ENCODE data around the gene DENND4B. TPM values are rescaled to one million over a fixed set of nuclear protein-coding genes. Genes with fewer than 3 reads are reported as not detected.

DENND4B gene
- total and polyA plus RNA-seq, 2 of the 4 experiments (the other 2 are of a cell fraction) = 1.8 to 25.2 TPM

DNA sequence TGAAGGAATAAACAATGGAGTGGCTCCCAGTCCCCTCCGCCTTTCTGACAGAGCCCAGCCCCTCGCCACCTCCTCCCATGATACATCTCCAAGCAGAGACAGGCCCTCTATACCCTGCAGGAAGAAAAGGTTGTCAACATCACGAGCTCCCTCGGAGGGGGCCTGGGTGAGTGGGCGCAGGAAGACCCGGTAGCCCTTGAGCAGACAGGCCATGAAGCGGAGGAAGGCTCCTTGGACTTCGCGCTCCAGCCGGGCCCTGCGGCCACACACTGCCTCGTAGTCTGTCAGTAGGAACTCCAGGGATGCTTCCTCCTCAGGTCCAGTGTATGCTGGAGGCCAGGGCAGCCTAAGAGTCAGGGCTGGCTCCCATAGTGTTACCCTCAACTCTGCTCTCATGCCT lies 7.0 kb downstream of the DENND4B start:
- Histone ChIP-seq H2BK20ac (ENCODE audit: low read depth, low read length) (no peak overlapping the region), H3K9ac (ENCODE audit: low read depth, low read length) (no peak overlapping the region), H3K4ac (ENCODE audit: low read depth, low read length) (no peak overlapping the region), H3K18ac (ENCODE audit: low read depth, low read length) (no peak overlapping the region), H4K20me1 (ENCODE audit: insufficient read depth, low read length) (no peaks in the 10 kb centered on the region), H2BK5ac (ENCODE audit: low read depth, low read length, poor library complexity, severe bottlenecking) (no peak overlapping the region), H4K5ac (ENCODE audit: low read depth, low read length) (no peak overlapping the region), H3K79me1 (ENCODE audit: low read depth in 1 of 2, low read length in 2 of 2) (peaks cover 3 to 33% of the 10 kb centered on the region in 2 experiments), H3K14ac (replicated peaks; ENCODE audit: low read depth, low read length) (no peak overlapping the region), H3K23ac (ENCODE audit: low read depth, low read length) (no peak overlapping the region), H4K8ac (ENCODE audit: low read depth in 2 of 2, low read length in 2 of 2) (no peak overlapping the region), H4K91ac (ENCODE audit: insufficient read depth, low read depth, low read length) (no peak overlapping the region), H3K4me3 (ENCODE audit: insufficient read depth, low read depth, low read length) (no peak overlapping the region), H2AK9ac (replicated peaks; ENCODE audit: low read depth, low read length, poor library complexity) (no peak overlapping the region), H3K36me3 (ENCODE audit: control insufficient read depth, insufficient read depth, low read length) (peaks cover 68% of the 10 kb centered on the region), H3K27ac (ENCODE audit: insufficient read depth, low read length) (no peak overlapping the region), H3K56ac (ENCODE audit: extremely low read depth, insufficient read depth, low read length) (no peak overlapping the region), H3K9me3 (ENCODE audit: control insufficient read depth, insufficient read depth, low read length) (no peaks in the 10 kb centered on the region), H3K4me1 (ENCODE audit: control insufficient read depth, insufficient read depth, low read length) (no peaks in the 10 kb centered on the region), H3K9me1 (ENCODE audit: insufficient read depth, low read length) (peaks cover 11% of the 10 kb centered on the region; the same call in 1 of the 2 replicates), H2AK5ac (ENCODE audit: low read depth, low read length) (no peak overlapping the region), H2BK120ac (ENCODE audit: low read depth, low read length) (no peak overlapping the region), H2AFZ (replicated peaks; ENCODE audit: low read length, poor library complexity) (no peak overlapping the region), H3K4me2 (ENCODE audit: low read depth, low read length) (no peak overlapping the region), H2BK15ac (ENCODE audit: low read depth, low read length) (no peak overlapping the region), H3K27me3 (ENCODE audit: control insufficient read depth, insufficient read depth, low read length) (no peaks in the 10 kb centered on the region)
- CTCF ChIA-PET = no interaction called here
- dilution Hi-C loops (cut with HindIII; ENCODE audit: low sequenced_read_pairs, unreplicated experiment) (no loop called here), in situ Hi-C loops (cut with MboI; ENCODE audit: low sequenced_read_pairs) (no loop called here), intact Hi-C loops (cut with micrococcal nuclease) (no loop called here)
- 100% methylated on average over 6 of the region's 12 CpGs; no CpG with 5 or more reads in 1 of the 2 experiments for WGBS, 2 experiments (ENCODE audit: extremely low coverage in 2 of 2, insufficient read length in 1 of 2)
- POLR2A ChIA-PET (ENCODE audit: unreplicated experiment) = no interaction called here
- ATAC-seq (ENCODE audit: low read depth) = no peak
- DNase-seq = no peak
- TF ChIP-seq, protein P1, sequence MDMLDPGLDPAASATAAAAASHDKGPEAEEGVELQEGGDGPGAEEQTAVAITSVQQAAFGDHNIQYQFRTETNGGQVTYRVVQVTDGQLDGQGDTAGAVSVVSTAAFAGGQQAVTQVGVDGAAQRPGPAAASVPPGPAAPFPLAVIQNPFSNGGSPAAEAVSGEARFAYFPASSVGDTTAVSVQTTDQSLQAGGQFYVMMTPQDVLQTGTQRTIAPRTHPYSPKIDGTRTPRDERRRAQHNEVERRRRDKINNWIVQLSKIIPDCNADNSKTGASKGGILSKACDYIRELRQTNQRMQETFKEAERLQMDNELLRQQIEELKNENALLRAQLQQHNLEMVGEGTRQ (IDR thresholded peaks at IDR 0.05; ENCODE audit: low read depth, low read length) = no peak
- TF ChIP-seq MAZ (IDR thresholded peaks at IDR 0.05; ENCODE audit: borderline replicate concordance, low read depth, low read length) (no peak), POLR2A (IDR thresholded peaks at IDR 0.05; ENCODE audit: low read depth, low read length) (no peak)
- BruUV-seq (replicated peaks) = no TSS peak
